ENCODE results near the gene OR8B4. TPM values are rescaled to one million over a fixed set of nuclear protein-coding genes. Genes with fewer than 3 reads are reported as not detected.

OR8B4 gene
- total RNA-seq, 2 donors from 2014 or later = not detected

DNA sequence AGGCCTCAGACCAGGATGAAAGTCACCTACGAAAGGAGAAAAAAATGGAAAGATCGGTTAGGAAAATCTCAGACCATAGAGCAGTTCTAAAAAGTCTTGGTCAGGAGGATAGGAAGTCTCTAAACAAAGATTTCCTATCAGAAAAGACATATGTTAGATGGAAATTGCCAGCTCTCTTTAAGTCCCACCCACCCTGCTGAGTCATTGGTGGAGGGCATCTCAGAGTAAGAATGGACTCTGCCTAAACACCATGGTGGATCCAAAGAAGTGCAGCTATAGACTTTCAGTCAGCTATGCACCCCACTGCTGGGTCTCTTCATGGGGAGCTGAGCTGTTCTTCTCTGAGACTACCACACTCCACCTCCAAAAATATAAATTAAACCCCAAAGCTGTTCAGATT is 44.1 kb downstream of the OR8B4 start:
- no peak overlapping the region for H3K4me3 ChIP-seq
- DNase-seq (ENCODE audit: low spot score) = no peak
- no peaks in the 10 kb centered on the region for H3K27me3 ChIP-seq
- H3K4me1 ChIP-seq = no peaks in the 10 kb centered on the region
- H3K27ac ChIP-seq = no peak overlapping the region
- TF ChIP-seq, protein P1, sequence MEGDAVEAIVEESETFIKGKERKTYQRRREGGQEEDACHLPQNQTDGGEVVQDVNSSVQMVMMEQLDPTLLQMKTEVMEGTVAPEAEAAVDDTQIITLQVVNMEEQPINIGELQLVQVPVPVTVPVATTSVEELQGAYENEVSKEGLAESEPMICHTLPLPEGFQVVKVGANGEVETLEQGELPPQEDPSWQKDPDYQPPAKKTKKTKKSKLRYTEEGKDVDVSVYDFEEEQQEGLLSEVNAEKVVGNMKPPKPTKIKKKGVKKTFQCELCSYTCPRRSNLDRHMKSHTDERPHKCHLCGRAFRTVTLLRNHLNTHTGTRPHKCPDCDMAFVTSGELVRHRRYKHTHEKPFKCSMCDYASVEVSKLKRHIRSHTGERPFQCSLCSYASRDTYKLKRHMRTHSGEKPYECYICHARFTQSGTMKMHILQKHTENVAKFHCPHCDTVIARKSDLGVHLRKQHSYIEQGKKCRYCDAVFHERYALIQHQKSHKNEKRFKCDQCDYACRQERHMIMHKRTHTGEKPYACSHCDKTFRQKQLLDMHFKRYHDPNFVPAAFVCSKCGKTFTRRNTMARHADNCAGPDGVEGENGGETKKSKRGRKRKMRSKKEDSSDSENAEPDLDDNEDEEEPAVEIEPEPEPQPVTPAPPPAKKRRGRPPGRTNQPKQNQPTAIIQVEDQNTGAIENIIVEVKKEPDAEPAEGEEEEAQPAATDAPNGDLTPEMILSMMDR (IDR thresholded peaks at IDR 0.05) = no peak
- no peaks in the 10 kb centered on the region for H3K9me3 ChIP-seq
- no peaks in the 10 kb centered on the region for H3K36me3 ChIP-seq

DNA sequence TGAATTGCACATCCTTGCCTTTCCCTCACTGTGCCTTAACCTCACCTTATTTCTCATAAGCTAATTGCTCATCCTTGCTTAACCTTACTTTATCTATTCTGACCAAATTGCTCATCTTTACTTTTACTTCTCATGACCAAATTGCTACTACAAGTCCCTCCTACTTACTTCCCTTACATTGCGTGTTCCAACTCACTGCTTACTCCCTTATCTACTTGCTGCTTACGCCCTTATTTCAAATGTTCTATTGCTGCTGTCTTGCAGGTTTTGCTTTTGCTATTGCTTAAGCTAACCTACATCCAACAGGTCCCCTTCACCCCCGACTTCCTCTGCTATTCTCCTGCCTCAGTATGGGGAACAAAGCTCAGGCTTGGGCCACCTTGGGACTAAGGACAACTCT is 48.4 kb downstream of the OR8B4 start:
- TF ChIP-seq, protein P1 (IDR thresholded peaks at IDR 0.05) = no peak
- Histone ChIP-seq H3K9me3 (no peaks in the 10 kb centered on the region), H3K4me1 (no peaks in the 10 kb centered on the region), H3K27ac (no peak overlapping the region), H3K27me3 (no peaks in the 10 kb centered on the region), H3K4me3 (no peak overlapping the region), H3K36me3 (no peaks in the 10 kb centered on the region)
- DNase-seq (ENCODE audit: low spot score) = no peak

Other genes starting within 250 kb of the OR8B4 start
- not detected for gene OR10D3, start 241.5 kb downstream of the OR8B4 start, total RNA-seq
- gene OR8G1, start 183.8 kb downstream of the OR8B4 start, total RNA-seq = not detected
- gene OR8G5, start 168.5 kb downstream of the OR8B4 start, total RNA-seq = not detected
- gene OR8D1, start 110.9 kb downstream of the OR8B4 start, total RNA-seq = not detected
- not detected for gene OR8D2, start 104.7 kb downstream of the OR8B4 start, total RNA-seq
- gene OR8B2, start 40.4 kb downstream of the OR8B4 start, total RNA-seq = not detected
- not detected for gene OR8B3, start 25.8 kb downstream of the OR8B4 start, total RNA-seq
- not detected for gene OR8B8, start 20.8 kb upstream of the OR8B4 start, total RNA-seq
- gene OR8B12, start 118.8 kb upstream of the OR8B4 start, total RNA-seq = not detected
- gene OR8A1, start 145.1 kb upstream of the OR8B4 start, total RNA-seq = not detected
- not detected for gene PANX3, start 186.6 kb upstream of the OR8B4 start, total RNA-seq
- gene TBRG1, start 198.0 kb upstream of the OR8B4 start, total RNA-seq = 10 to 100 TPM; 20.0 to 27.6 TPM
- gene SIAE, start 248.9 kb upstream of the OR8B4 start, total RNA-seq = 10 to 100 TPM; 12.5 to 40.8 TPM
- gene SPA17, start 249.0 kb upstream of the OR8B4 start, total RNA-seq = 1 to 10 TPM; 4.7 to 5.9 TPM